H1 (cell line): ENCODE measurements around the gene NPBWR2. TPM values are rescaled to one million over a fixed set of nuclear protein-coding genes. Genes with fewer than 3 reads are reported as not detected.

ENCODE experiments used
- CTCF ChIA-PET: fragments of 300-600 bp; sonication (Branson Sonifier 250); formaldehyde crosslinking; loops from one replicate; lab custom pipeline; 2021; ENCODE audit not compliant: partially characterized antibody; lab: Charles Lee
- POLR2A ChIA-PET: fragments of 300-600 bp; sonication (Branson Sonifier 250); formaldehyde crosslinking; loops from one replicate; lab custom pipeline; 2021; ENCODE audit warnings: inconsistent platforms; ENCODE audit not compliant: partially characterized antibody; lab: Charles Lee
- DNase-seq, 2 experiments: peaks; one replicate each; pipeline versions ENCODE4 v3.0.0 to v3.0.0-alpha.2; 2010 to 2022; ENCODE audit warnings: low spot score in 2 of 2, low read depth in 1 of 2, mixed read lengths in 1 of 2
- FAIRE-seq: peaks from 2 replicates; lab custom pipeline; 2011; peaks lifted over from hg19 to GRCh38; lab: Jason Lieb, UNC
- H2AFZ ChIP-seq: 2 replicates; pipeline ENCODE4 v1.8.1; 2012; ENCODE audit warnings: low read length, inconsistent platforms
- H2AK5ac ChIP-seq: 2 replicates; pipeline ENCODE4 v1.6.1; 2013; ENCODE audit warnings: low read depth, low read length
- H2BK120ac ChIP-seq: replicated peaks from 2 replicates; pipeline ENCODE3; 2013; ENCODE audit warnings: low read depth, low read length, inconsistent platforms
- H2BK12ac ChIP-seq: 2 replicates; pipeline ENCODE4 v1.6.1; 2013; ENCODE audit warnings: low read depth, low read length
- H2BK15ac ChIP-seq: 2 replicates; pipeline ENCODE4 v1.6.1; 2013; ENCODE audit warnings: low read length
- H2BK20ac ChIP-seq: 2 replicates; pipeline ENCODE4 v1.6.1; 2013; ENCODE audit warnings: low read length
- H2BK5ac ChIP-seq: 2 replicates; pipeline ENCODE4 v1.6.1; 2013; ENCODE audit warnings: low read depth, low read length
- H3K14ac ChIP-seq: 2 replicates; pipeline ENCODE4 v1.6.1; 2013; ENCODE audit warnings: inconsistent platforms; ENCODE audit not compliant: insufficient read length
- H3K18ac ChIP-seq: 2 replicates; pipeline ENCODE4 v1.6.1; 2013; ENCODE audit warnings: low read length; ENCODE audit errors: extremely low read depth
- H3K23ac ChIP-seq: 2 replicates; pipeline ENCODE4 v1.6.1; 2013; ENCODE audit warnings: inconsistent platforms; ENCODE audit not compliant: insufficient read length
- H3K23me2 ChIP-seq: 2 replicates; pipeline ENCODE4 v1.6.1; 2013; ENCODE audit warnings: low read depth, low read length
- H3K27ac ChIP-seq: 2 replicates; pipeline ENCODE4 v1.6.1; 2011; ENCODE audit warnings: low read depth, low read length, inconsistent platforms
- H3K27me3 ChIP-seq, 4 experiments: replicated peaks in 1 of 4; 1 replicate in 1 of 4; 2 replicates in 3 of 4; pipeline versions ENCODE4 v1.6.1 to v1.8.1; 2011 to 2013; ENCODE audit warnings: low read length in 3 of 4, mild to moderate bottlenecking in 3 of 4, inconsistent platforms in 2 of 4, mixed read lengths in 2 of 4, moderate library complexity in 1 of 4; ENCODE audit not compliant: control insufficient read depth in 3 of 4, insufficient read depth in 3 of 4; ENCODE audit errors: extremely low read depth in 1 of 4
- H3K36me3 ChIP-seq, 4 experiments: 2 replicates each; pipeline versions ENCODE4 v1.6.1 to v1.8.1; 2011 to 2013; ENCODE audit warnings: mild to moderate bottlenecking in 4 of 4, low read length in 3 of 4, moderate library complexity in 2 of 4, control low read depth in 1 of 4, inconsistent platforms in 1 of 4; ENCODE audit not compliant: insufficient read depth in 4 of 4, control insufficient read depth in 2 of 4
- H3K4ac ChIP-seq: replicated peaks from 2 replicates; pipeline ENCODE3; 2013; ENCODE audit warnings: low read length, low read depth, mixed read lengths, inconsistent platforms; ENCODE audit not compliant: insufficient read length
- H3K4me1 ChIP-seq, 4 experiments: replicated peaks in 1 of 4; 1 replicate in 1 of 4; 2 replicates in 3 of 4; pipeline versions ENCODE4 v1.6.1 to v1.8.1; 2011 to 2013; ENCODE audit warnings: low read length in 3 of 4, inconsistent platforms in 2 of 4, mixed read lengths in 1 of 4; ENCODE audit not compliant: insufficient read depth in 4 of 4, control insufficient read depth in 3 of 4
- H3K4me2 ChIP-seq, 2 experiments: 2 replicates each; pipeline versions ENCODE4 v1.6.1 to v1.8.1; 2011 to 2013; ENCODE audit warnings: low read depth in 2 of 2, low read length in 2 of 2, control low read depth in 1 of 2, inconsistent platforms in 1 of 2, mild to moderate bottlenecking in 1 of 2; ENCODE audit not compliant: insufficient read depth in 1 of 2
- H3K4me3 ChIP-seq, 4 experiments: fragments of 200-600, 300-600 bp in 1 of 4; sonication (generic), shearing (Covaris generic), sonication (Bioruptor Twin) in 1 of 4; 2 replicates each; pipeline versions ENCODE4 v1.5.1 to v1.8.1; 2011 to 2016; ENCODE audit warnings: low read length in 4 of 4, low read depth in 3 of 4, control low read depth in 2 of 4, inconsistent platforms in 2 of 4, mild to moderate bottlenecking in 2 of 4, mixed read lengths in 1 of 4, moderate library complexity in 1 of 4; ENCODE audit not compliant: insufficient read depth in 2 of 4; ENCODE audit errors: extremely low read depth in 1 of 4
- H3K56ac ChIP-seq: replicated peaks from 2 replicates; pipeline ENCODE3; 2013; ENCODE audit warnings: low read depth, mild to moderate bottlenecking, mixed read lengths, low read length, inconsistent platforms; ENCODE audit not compliant: insufficient read length
- H3K79me1 ChIP-seq: 2 replicates; pipeline ENCODE4 v1.6.1; 2013; ENCODE audit warnings: low read depth, low read length, control low read depth
- H3K79me2 ChIP-seq, 2 experiments: 2 replicates each; pipeline versions ENCODE4 v1.6.1 to v1.8.1; 2012 to 2013; ENCODE audit warnings: low read length in 2 of 2, mild to moderate bottlenecking in 2 of 2, inconsistent platforms in 1 of 2; ENCODE audit not compliant: insufficient read depth in 2 of 2, control insufficient read depth in 1 of 2
- H3K9ac ChIP-seq, 4 experiments: replicated peaks in 1 of 4; 1 replicate in 1 of 4; 2 replicates in 3 of 4; pipeline versions ENCODE4 v1.6.1 to v1.8.1; 2011 to 2013; ENCODE audit warnings: low read depth in 3 of 4, low read length in 3 of 4, control low read depth in 2 of 4, mild to moderate bottlenecking in 2 of 4, moderate library complexity in 2 of 4, inconsistent platforms in 1 of 4; ENCODE audit errors: extremely low read depth in 1 of 4
- H3K9me3 ChIP-seq, 2 experiments: 2 replicates each; pipeline versions ENCODE4 v1.6.1 to v1.8.1; 2012 to 2013; ENCODE audit warnings: mild to moderate bottlenecking in 2 of 2, moderate library complexity in 2 of 2, control low read depth in 1 of 2, inconsistent platforms in 1 of 2, low read depth in 1 of 2, low read length in 1 of 2, mixed read lengths in 1 of 2; ENCODE audit not compliant: insufficient read depth in 2 of 2
- H4K20me1 ChIP-seq, 2 experiments: replicated peaks in 1 of 2; 2 replicates each; pipeline versions ENCODE3 to v1.8.1; 2011 to 2013; ENCODE audit warnings: inconsistent platforms in 2 of 2, low read length in 2 of 2, mild to moderate bottlenecking in 1 of 2; ENCODE audit not compliant: insufficient read depth in 2 of 2, control insufficient read depth in 1 of 2
- H4K5ac ChIP-seq: 2 replicates; pipeline ENCODE4 v1.6.1; 2013; ENCODE audit warnings: low read length, low read depth, mixed read lengths, inconsistent platforms; ENCODE audit not compliant: insufficient read length
- H4K8ac ChIP-seq: 2 replicates; pipeline ENCODE4 v1.8.0; 2013; ENCODE audit warnings: mild to moderate bottlenecking, moderate library complexity, low read length, inconsistent platforms; ENCODE audit not compliant: insufficient read depth; ENCODE audit errors: extremely low read depth
- H4K91ac ChIP-seq: replicated peaks from 2 replicates; pipeline ENCODE3; 2013; ENCODE audit warnings: low read length, mixed read lengths, inconsistent platforms; ENCODE audit not compliant: insufficient read length
- RAD21 ChIP-seq, 2 experiments: IDR thresholded peaks in 1 of 2; conservative IDR thresholded peaks in 1 of 2; 2 replicates each; pipeline ENCODE4 v1.6.1; 2011; ENCODE audit warnings: low read depth in 2 of 2, low read length in 2 of 2, improper control_type of control experiment in 1 of 2, inconsistent platforms in 1 of 2, mild to moderate bottlenecking in 1 of 2, moderate library complexity in 1 of 2
- WGBS, 2 experiments: shearing (Covaris generic) in 1 of 2; methylation state at CpG; one replicate each; pipeline versions ENCODE4 v1.1.6 to v1.1.7; 2013 to 2015; ENCODE audit warnings: low lambda C conversion rate in 2 of 2, mixed read lengths in 2 of 2, inconsistent platforms in 1 of 2, low coverage in 1 of 2, missing lambda C conversion rate in 1 of 2; ENCODE audit not compliant: insufficient replicate concordance in 2 of 2, insufficient coverage in 1 of 2, insufficient read length in 1 of 2; ENCODE audit errors: extremely low coverage in 1 of 2, missing lambda C conversion rate in 1 of 2; 5-methylcytosine and 5-hydroxymethylcytosine counted together
- polyA plus RNA-seq, 7 experiments: library from polyadenylated mRNA; depleted of rRNA in 3 of 7; stranded (reverse) in 5 of 7; unstranded in 2 of 7; fragments of >200 nt in 5 of 7; fragments of 200-250 nt in 2 of 7; gene quantifications; 1 replicate in 5 of 7; 2 replicates in 1 of 7; 4 replicates in 1 of 7; pipeline versions ENCODE4 v1.2.1 to v1.2.3, GENCODE V29; 2011 to 2013; ENCODE audit warnings: missing spikeins in 2 of 7, mixed read lengths in 2 of 7
- total RNA-seq: library from RNA; stranded (reverse); fragmentation: NEBNext Ultra II Directional; extraction: Animal tissue kit (Norgen Biotek cat#: 25700); gene quantifications from 2 replicates; pipeline ENCODE4 v1.2.1, GENCODE V29; 2021

The NPBWR2 gene
- total and polyA plus RNA-seq, 2 of the 8 experiments (the other 6 are each of a cell fraction or from before 2014, with no cell fraction given), result not detected

GRCh38 chr20:64143018-64143801 is 35.8 kb upstream of the NPBWR2 start:
- Histone ChIP-seq H3K36me3 (no peaks in the 10 kb centered on the region), H3K9ac (no peak overlapping the region), H3K79me1 (no peaks in the 10 kb centered on the region), H4K8ac (no peak overlapping the region), H2AFZ (no peak overlapping the region), H4K91ac (no peak overlapping the region), H3K9me3 (peaks cover 17 to 19% of the 10 kb centered on the region in 2 experiments), H3K4me3 (no peak overlapping the region), H3K4me2 (no peak overlapping the region), H3K23ac (no peak overlapping the region), H3K14ac (no peak overlapping the region), H3K4ac (no peak overlapping the region), H2BK5ac (no peak overlapping the region), H2BK20ac (no peak overlapping the region), H2BK15ac (no peak overlapping the region), H4K5ac (no peak overlapping the region), H2BK12ac (no peak overlapping the region), H3K56ac (no peak overlapping the region), H3K27me3 (no peaks in the 10 kb centered on the region), H4K20me1 (no peaks in the 10 kb centered on the region), H3K27ac (no peak overlapping the region), H3K4me1 (peaks cover 0 to 14% (median 5%) of the 10 kb centered on the region in 4 experiments; a peak in 5 of 7 replicates), H3K23me2 (no peaks in the 10 kb centered on the region), H2BK120ac (no peak overlapping the region), H3K79me2 (no peaks in the 10 kb centered on the region), H3K18ac (no peak overlapping the region), H2AK5ac (no peak overlapping the region)
- 85% methylated on average over 14 of the region's 14 CpGs; no CpG with 5 or more reads in 1 of the 2 experiments for WGBS, 2 experiments
- DNase-seq, result peak in 1 of 2 experiments; percentile 39
- ChIA-PET POLR2A (no interaction called here), CTCF (interaction anchor here (0.9 to 4.6 kb wide), 3 partner anchors 23 to 66 kb away, joined by 3 to 14 read pairs (median 4); no protein-coding TSS in a partner anchor)
- TF ChIP-seq RAD21 (IDR thresholded peaks at IDR 0.05 in 1 of 2, conservative IDR thresholded peaks at IDR 0.05 in 1 of 2; ENCODE audit: low read depth in 2 of 2, low read length in 2 of 2), result no peak
- no peak for FAIRE-seq
